SU-DHL-6 (cell line): Measurements from ENCODE around the gene CD93.

Experiments used
- H2AFZ ChIP-seq: fragments of 200-600 bp; sonication (generic); 2 replicates; pipeline ENCODE4 v1.6.1; 2014; ENCODE audit warnings: low read depth, mild to moderate bottlenecking, moderate library complexity, mixed read lengths, antibody characterized with exemption, low read length; ENCODE audit not compliant: severe bottlenecking
- H3F3A ChIP-seq: fragments of 200-600 bp; shearing (Covaris generic); 2 replicates; pipeline ENCODE4 v1.6.0; 2016; ENCODE audit warnings: antibody characterized with exemption, mild to moderate bottlenecking; ENCODE audit not compliant: insufficient read depth
- H3K27ac ChIP-seq: fragments of 200-600 bp; sonication (generic); 2 replicates; pipeline ENCODE4 v1.5.1; 2016; ENCODE audit warnings: low read depth, mild to moderate bottlenecking, low read length, moderate library complexity, mixed read lengths
- H3K27me3 ChIP-seq: fragments of 200-600 bp; sonication (generic), shearing (Covaris generic); 2 replicates; pipeline ENCODE4 v1.6.0; 2014; ENCODE audit warnings: mild to moderate bottlenecking, low read length
- H3K36me3 ChIP-seq: fragments of 200-600 bp; sonication (generic); 2 replicates; pipeline ENCODE4 v1.6.1; 2014; ENCODE audit warnings: mild to moderate bottlenecking, low read length, mixed read lengths
- H3K4me2 ChIP-seq: fragments of 300-600, 200-600 bp; shearing (Covaris generic), sonication (generic); 2 replicates; pipeline ENCODE4 v1.6.0; 2014; ENCODE audit warnings: low read length, low read depth, mild to moderate bottlenecking; ENCODE audit not compliant: poor library complexity, severe bottlenecking
- H3K4me3 ChIP-seq: fragments of 200-600 bp; sonication (generic); 2 replicates; pipeline ENCODE4 v1.5.1; 2014; ENCODE audit warnings: antibody characterized with exemption, low read length, mild to moderate bottlenecking, mixed read lengths; ENCODE audit not compliant: insufficient read depth, poor library complexity, severe bottlenecking
- H3K79me2 ChIP-seq: fragments of 200-600 bp; sonication (generic); 2 replicates; pipeline ENCODE4 v1.6.1; 2014; ENCODE audit warnings: mild to moderate bottlenecking, low read length, moderate library complexity; ENCODE audit not compliant: insufficient read depth
- H3K9ac ChIP-seq: fragments of 200-600 bp; sonication (generic); 2 replicates; pipeline ENCODE4 v1.7.0; 2014; ENCODE audit warnings: mild to moderate bottlenecking, low read length
- H3K9me2 ChIP-seq: fragments of 200-600 bp; sonication (generic); replicated peaks from 2 replicates; pipeline ENCODE4 v1.6.1; 2014; ENCODE audit warnings: low read length; ENCODE audit not compliant: insufficient read depth
- H3K9me3 ChIP-seq: fragments of 200-600 bp; sonication (generic); 2 replicates; pipeline ENCODE4 v1.6.1; 2014; ENCODE audit warnings: low read length, mixed read lengths; ENCODE audit not compliant: insufficient read depth
- H4K20me1 ChIP-seq: fragments of 200-600 bp; sonication (generic); 2 replicates; pipeline ENCODE4 v1.6.1; 2014; ENCODE audit warnings: low read depth, mild to moderate bottlenecking, antibody characterized with exemption, low read length, moderate library complexity, mixed read lengths
- EZH2phosphoT487 ChIP-seq: fragments of 200-600 bp; sonication (generic), shearing (Covaris generic); conservative IDR thresholded peaks from 2 replicates; pipeline ENCODE4 v1.6.1; 2018; ENCODE audit warnings: mild to moderate bottlenecking, antibody characterized with exemption, low read length, moderate library complexity, mixed read lengths
- TF ChIP-seq, protein P1 (sequence below): fragments of 200-600 bp; sonication (generic); IDR thresholded peaks from one replicate; pipeline ENCODE4 v1.5.1; 2017; ENCODE audit warnings: antibody characterized with exemption, mild to moderate bottlenecking, low read length, moderate library complexity; ENCODE audit not compliant: insufficient read depth, poor library complexity, severe bottlenecking

CD93 gene

DNA sequence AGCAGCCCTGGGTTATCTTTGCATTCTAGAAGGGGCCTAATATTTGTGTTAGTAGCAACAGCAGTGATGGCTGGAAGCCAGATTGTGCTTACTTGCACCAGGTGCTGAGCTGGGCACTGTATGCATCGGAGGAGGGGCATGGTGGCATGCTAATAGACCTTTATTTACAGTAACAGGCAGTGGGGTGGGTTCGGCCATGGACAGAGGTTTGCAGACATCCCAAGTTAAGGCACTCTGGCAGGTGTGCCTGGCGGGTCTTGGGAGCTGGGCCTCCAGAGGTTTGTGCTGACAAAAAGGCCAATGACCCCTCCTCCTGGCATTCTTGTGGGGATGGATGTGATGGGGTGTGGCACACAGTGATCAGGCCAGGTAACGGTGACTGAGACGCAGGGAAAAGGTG is 39.0 kb upstream of the CD93 start:
- no peak for TF ChIP-seq EZH2phosphoT487
- TF ChIP-seq, protein P1, sequence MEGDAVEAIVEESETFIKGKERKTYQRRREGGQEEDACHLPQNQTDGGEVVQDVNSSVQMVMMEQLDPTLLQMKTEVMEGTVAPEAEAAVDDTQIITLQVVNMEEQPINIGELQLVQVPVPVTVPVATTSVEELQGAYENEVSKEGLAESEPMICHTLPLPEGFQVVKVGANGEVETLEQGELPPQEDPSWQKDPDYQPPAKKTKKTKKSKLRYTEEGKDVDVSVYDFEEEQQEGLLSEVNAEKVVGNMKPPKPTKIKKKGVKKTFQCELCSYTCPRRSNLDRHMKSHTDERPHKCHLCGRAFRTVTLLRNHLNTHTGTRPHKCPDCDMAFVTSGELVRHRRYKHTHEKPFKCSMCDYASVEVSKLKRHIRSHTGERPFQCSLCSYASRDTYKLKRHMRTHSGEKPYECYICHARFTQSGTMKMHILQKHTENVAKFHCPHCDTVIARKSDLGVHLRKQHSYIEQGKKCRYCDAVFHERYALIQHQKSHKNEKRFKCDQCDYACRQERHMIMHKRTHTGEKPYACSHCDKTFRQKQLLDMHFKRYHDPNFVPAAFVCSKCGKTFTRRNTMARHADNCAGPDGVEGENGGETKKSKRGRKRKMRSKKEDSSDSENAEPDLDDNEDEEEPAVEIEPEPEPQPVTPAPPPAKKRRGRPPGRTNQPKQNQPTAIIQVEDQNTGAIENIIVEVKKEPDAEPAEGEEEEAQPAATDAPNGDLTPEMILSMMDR = no peak
- H3K9me2 ChIP-seq = no peaks in the 10 kb centered on the region
- H3K27ac ChIP-seq = no peak overlapping the region
- no peak overlapping the region for H3K9ac ChIP-seq
- no peak overlapping the region for H2AFZ ChIP-seq
- no peaks in the 10 kb centered on the region for H3K36me3 ChIP-seq
- no peaks in the 10 kb centered on the region for H3K27me3 ChIP-seq
- H4K20me1 ChIP-seq = no peaks in the 10 kb centered on the region
- no peaks in the 10 kb centered on the region for H3K9me3 ChIP-seq
- no peak overlapping the region for H3K4me2 ChIP-seq
- no peaks in the 10 kb centered on the region for H3K79me2 ChIP-seq
- no peak overlapping the region for H3K4me3 ChIP-seq
- no peaks in the 10 kb centered on the region for H3F3A ChIP-seq

DNA sequence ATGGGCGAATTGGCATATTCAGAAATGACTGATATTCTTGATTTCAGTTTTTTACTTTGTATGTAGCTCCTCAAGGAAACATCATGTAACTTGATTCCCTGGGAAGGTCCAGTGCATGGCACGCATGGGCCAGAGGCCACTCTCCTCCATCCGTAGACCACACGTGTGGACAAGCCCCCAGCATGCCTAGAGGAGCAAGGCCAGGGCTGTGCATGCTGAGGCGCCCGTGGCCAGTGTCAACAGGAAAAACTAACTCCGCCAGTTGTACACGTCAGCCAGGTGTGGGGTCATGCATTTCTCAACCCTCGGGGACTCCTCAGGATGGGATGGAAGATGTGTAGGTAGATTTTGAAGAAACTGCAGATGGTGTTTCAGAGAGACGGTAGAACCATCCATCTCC is 37.8 kb upstream of the CD93 start:
- no peak overlapping the region for H3K9ac ChIP-seq
- TF ChIP-seq, protein P1 = no peak
- no peak for TF ChIP-seq EZH2phosphoT487
- no peak overlapping the region for H3K27ac ChIP-seq
- H3K27me3 ChIP-seq = no peaks in the 10 kb centered on the region
- no peaks in the 10 kb centered on the region for H4K20me1 ChIP-seq
- no peaks in the 10 kb centered on the region for H3F3A ChIP-seq
- H3K36me3 ChIP-seq = no peaks in the 10 kb centered on the region
- H3K4me3 ChIP-seq = no peak overlapping the region
- no peak overlapping the region for H2AFZ ChIP-seq
- H3K4me2 ChIP-seq = no peak overlapping the region
- H3K79me2 ChIP-seq = no peaks in the 10 kb centered on the region
- H3K9me2 ChIP-seq = no peaks in the 10 kb centered on the region
- H3K9me3 ChIP-seq = no peaks in the 10 kb centered on the region

DNA sequence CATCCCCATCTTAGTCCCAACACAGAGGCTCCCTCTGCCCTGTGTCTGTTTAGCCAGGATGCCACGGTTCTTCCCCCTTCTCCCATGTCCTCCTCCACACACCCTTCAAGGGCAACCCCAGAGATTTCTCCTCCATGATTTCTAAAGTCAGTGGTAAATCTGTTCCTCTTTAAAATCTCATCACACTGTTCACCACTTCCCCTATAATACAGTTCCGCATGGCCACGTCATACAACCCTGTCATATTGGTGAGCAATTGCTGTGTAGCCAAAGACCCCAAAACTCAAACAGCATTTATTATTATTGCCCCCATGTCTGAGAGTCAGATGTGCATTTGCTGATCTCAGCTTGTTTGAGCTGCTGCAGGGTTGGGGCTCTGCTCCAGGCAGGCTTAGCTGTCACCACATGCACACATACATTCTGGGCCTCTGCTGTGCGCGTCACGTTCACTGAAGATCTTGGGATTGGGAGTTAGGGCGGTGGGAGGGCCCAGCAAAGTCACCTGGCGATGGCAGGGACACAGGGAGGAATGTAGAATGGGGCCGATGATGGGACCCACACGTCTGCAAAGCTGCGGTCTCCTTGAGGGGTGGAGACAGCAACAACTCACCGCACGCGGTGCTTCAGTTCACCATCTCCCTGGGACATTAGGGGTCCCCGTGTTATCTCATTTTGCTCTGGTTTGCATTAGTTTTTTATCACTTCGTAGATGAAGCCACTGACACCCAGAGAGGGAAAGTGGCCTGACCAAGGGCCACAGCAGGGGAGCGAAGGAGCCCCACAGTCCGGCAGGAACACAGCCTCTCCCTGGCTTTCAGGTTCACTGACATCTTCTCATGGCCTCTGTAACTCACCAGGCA is 36.9 kb upstream of the CD93 start:
- H3K27me3 ChIP-seq = no peaks in the 10 kb centered on the region
- no peaks in the 10 kb centered on the region for H3K9me3 ChIP-seq
- no peaks in the 10 kb centered on the region for H4K20me1 ChIP-seq
- no peaks in the 10 kb centered on the region for H3F3A ChIP-seq
- H3K27ac ChIP-seq = no peak overlapping the region
- H3K4me2 ChIP-seq = no peak overlapping the region
- H3K9me2 ChIP-seq = no peaks in the 10 kb centered on the region
- H3K36me3 ChIP-seq = no peaks in the 10 kb centered on the region
- no peak for TF ChIP-seq EZH2phosphoT487
- TF ChIP-seq, protein P1 = no peak
- no peak overlapping the region for H3K9ac ChIP-seq
- no peak overlapping the region for H2AFZ ChIP-seq
- no peaks in the 10 kb centered on the region for H3K79me2 ChIP-seq
- no peak overlapping the region for H3K4me3 ChIP-seq
